NT2/D1 (cell line): ENCODE measurements around the gene MAP4K1.

Source experiments
- SUZ12 ChIP-seq: IDR thresholded peaks from 2 replicates; pipeline ENCODE4 v1.6.1; 2011; ENCODE audit not compliant: insufficient read length, insufficient read depth; ENCODE audit errors: extremely low read depth
- YY1 ChIP-seq: IDR thresholded peaks from 2 replicates; pipeline ENCODE4 v1.6.1; 2011; ENCODE audit not compliant: insufficient read length, insufficient read depth
- ZNF274 ChIP-seq: IDR thresholded peaks from 2 replicates; pipeline ENCODE4 v1.6.1; 2011; ENCODE audit warnings: mild to moderate bottlenecking, low read depth, low read length

- TF ChIP-seq YY1 (no peak), SUZ12 (no peak), ZNF274 (no peak)
Observed at GRCh38 chr19:38538793-38539528, 78.8 kb downstream of the MAP4K1 start.
